Measurements from ENCODE around the gene HOXA5. TPM values are rescaled to one million over a fixed set of nuclear protein-coding genes. Genes with fewer than 3 reads are reported as not detected.

Gene HOXA5
- total RNA-seq, 1 experiment from 2014 or later, result 53.0 TPM

GRCh38 chr7:27129729-27130539 lies 13.5 kb downstream of the HOXA5 start:
- in situ Hi-C loops (cut with HindIII; ENCODE audit: low pct_unique_long_range_greater_than_20kb, low sequenced_read_pairs), result loop anchor here (5.0 kb wide), 1 partner anchor 32 kb away; no protein-coding TSS in a partner anchor
- peak; percentile 28 for DNase-seq (ENCODE audit: low read depth)

DNA sequence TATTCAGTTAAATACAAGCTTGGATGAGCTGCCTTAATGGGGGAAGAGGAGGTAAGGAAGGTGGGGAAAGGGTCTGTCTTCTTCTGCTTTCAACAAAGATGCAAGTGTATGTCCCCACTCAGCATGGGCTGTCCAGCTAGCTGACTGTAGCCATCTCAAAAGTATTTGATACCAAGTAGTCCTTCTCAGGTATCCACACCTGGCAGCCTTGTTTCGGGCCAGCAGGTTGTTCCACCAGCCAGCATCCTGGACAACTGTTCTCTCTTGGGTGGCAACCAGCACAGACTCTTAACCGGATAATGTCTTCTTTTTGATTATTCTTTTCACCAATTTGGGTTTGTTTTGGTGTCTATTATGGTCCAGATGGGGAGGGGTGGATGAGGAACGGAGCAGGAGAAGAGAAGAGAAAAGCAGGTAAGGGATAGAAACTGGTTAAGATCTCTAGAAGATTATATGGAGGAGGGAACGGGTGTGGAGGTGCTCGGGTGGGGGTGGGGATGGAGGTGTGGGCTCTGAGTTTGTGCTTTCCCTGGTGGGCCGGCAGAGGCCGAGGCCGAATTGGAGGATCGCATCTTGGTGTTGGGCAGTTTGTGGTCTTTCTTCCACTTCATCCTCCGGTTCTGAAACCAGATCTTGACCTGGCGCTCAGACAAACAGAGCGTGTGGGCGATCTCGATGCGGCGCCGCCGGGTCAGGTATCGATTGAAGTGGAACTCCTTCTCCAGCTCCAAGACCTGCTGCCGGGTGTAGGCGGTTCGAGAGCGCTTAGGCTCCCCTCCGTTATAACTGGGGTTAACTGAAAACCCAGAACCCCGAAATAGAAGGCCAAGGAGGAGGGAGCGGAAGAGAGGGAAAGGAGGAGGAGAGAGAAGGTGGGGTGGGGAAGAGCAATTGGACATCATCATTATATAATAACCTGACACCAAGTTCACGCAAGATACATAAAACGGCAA lies 14.4 kb downstream of the HOXA5 start:
- in situ Hi-C loops (cut with HindIII; ENCODE audit: low pct_unique_long_range_greater_than_20kb, low sequenced_read_pairs), result loop anchor here (5.0 kb wide), 1 partner anchor 33 kb away; no protein-coding TSS in a partner anchor
- peak; percentile 74 for DNase-seq (ENCODE audit: low read depth)

- DNase-seq (ENCODE audit: low read depth), result peak; percentile 61
- in situ Hi-C loops (cut with HindIII; ENCODE audit: low pct_unique_long_range_greater_than_20kb, low sequenced_read_pairs), result loop anchor here (5.0 kb wide), 1 partner anchor 34 kb away; no protein-coding TSS in a partner anchor
Observed at GRCh38 chr7:27128034-27128433, 15.4 kb downstream of the HOXA5 start.

- peak; percentile 59 for DNase-seq (ENCODE audit: low read depth)
- in situ Hi-C loops (cut with HindIII; ENCODE audit: low pct_unique_long_range_greater_than_20kb, low sequenced_read_pairs), result loop anchor here (5.0 kb wide), 1 partner anchor 36 kb away; no protein-coding TSS in a partner anchor
Observed at GRCh38 chr7:27126596-27127327, 16.7 kb downstream of the HOXA5 start.

DNA sequence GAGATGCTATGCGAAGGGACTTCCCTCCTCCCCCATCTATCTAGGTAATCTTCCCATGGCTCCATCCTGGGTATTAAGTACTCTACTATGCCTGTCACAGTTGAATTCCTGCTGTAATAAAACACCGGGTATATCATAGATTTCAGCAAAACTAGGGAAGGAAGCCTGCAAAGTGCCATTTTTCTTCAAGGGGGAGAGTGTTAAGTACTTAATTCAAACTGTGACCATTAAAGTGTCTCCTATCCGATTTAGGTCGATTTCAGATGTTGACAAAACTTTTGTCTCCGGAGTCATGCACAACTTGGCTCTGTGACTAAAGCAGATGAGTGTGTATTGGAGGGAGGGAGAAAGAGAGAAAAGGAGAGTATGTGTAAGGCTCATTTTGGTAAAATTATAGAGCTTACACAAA lies 17.5 kb downstream of the HOXA5 start:
- in situ Hi-C loops (cut with HindIII; ENCODE audit: low pct_unique_long_range_greater_than_20kb, low sequenced_read_pairs), result loop anchor here (5.0 kb wide), 1 partner anchor 36 kb away; no protein-coding TSS in a partner anchor
- peak; percentile 84 for DNase-seq (ENCODE audit: low read depth)

GRCh38 chr7:27124902-27125689 lies 18.4 kb downstream of the HOXA5 start:
- in situ Hi-C loops (cut with HindIII; ENCODE audit: low pct_unique_long_range_greater_than_20kb, low sequenced_read_pairs), result loop anchor here (5.0 kb wide), 1 partner anchor 37 kb away; no protein-coding TSS in a partner anchor
- DNase-seq (ENCODE audit: low read depth), result peak; percentile 73

- in situ Hi-C loops (cut with HindIII; ENCODE audit: low pct_unique_long_range_greater_than_20kb, low sequenced_read_pairs), result no loop called here
Observed at GRCh38 chr7:27124096-27124901, 19.2 kb downstream of the HOXA5 start.

GRCh38 chr7:27123477-27124053 lies 19.9 kb downstream of the HOXA5 start:
- in situ Hi-C loops (cut with HindIII; ENCODE audit: low pct_unique_long_range_greater_than_20kb, low sequenced_read_pairs), result no loop called here
- peak; percentile 49 for DNase-seq (ENCODE audit: low read depth)

More at GRCh38 chr7:27124096-27124901, 19.2 kb downstream of the HOXA5 start:
- peak; percentile 78 for DNase-seq (ENCODE audit: low read depth)

DNA sequence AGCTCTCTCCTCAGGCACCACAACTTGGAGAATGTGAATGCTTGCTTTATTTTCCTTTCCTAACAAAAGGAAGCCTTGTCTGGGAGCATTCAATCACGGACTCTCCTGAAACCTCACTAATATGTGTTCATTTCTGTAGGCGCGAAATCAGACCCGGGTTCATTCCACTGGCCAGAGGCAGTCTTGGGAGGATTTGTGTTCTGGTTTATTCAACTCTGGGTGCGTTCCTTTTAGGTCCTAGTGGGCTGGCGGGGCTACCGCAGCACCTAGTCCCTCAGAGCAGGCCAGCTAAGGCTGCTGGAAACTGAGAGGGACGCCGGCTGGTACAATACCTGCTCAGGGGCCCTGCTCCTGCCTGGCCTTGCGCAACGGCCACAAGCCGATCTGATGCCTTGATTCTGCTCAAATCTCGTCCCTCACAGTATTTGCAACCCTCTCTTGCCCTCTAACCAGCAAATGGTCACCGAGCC lies 20.4 kb downstream of the HOXA5 start:
- peak; percentile 55 for DNase-seq (ENCODE audit: low read depth)
- in situ Hi-C loops (cut with HindIII; ENCODE audit: low pct_unique_long_range_greater_than_20kb, low sequenced_read_pairs), result no loop called here

GRCh38 chr7:27122077-27122910 lies 21.2 kb downstream of the HOXA5 start:
- DNase-seq (ENCODE audit: low read depth), result peak; percentile 79
- in situ Hi-C loops (cut with HindIII; ENCODE audit: low pct_unique_long_range_greater_than_20kb, low sequenced_read_pairs), result no loop called here

DNA sequence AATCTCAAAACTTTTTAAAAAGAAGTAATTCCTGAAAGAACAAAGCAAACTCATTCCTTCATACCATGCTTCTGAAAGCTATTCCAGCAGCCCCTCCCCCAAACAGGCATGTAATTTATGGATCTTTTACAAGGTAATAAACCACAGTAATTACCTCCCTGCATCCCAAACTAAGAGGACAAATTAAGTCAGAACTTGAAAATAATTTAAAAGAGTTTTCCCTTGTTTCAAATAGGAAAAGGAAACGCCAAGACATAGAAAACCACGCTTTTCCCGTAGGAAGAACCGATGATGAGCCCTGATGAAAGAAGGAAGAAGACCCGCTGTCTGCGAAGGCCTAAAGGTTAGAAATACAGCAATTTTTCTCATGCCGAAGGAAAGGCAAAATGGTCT lies 21.8 kb downstream of the HOXA5 start:
- in situ Hi-C loops (cut with HindIII; ENCODE audit: low pct_unique_long_range_greater_than_20kb, low sequenced_read_pairs), result no loop called here
- DNase-seq (ENCODE audit: low read depth), result no peak

DNA sequence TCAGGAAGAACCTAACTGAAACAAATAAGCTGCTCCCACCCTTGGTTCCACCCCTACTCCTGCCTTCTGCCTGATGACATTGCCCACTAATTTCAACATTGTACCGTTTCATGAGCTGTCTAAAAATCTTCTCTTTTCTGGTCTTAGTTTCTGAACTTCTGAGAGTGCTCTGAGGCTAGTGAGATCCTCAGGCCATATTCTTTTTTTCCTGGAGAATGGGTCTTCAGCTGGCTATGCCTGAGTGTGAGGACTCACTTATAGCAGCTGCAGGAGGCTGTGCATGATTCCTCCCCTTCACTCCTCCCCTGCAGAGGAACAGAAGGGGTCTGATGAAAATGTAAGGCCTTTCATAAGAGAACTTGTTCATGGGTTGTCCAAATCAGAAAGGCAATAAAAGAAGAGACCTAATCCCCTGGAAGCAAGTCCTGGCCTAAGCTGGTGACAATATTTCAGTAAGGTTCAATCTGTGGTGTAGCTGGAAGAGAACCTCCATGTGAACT lies 24.0 kb downstream of the HOXA5 start:
- DNase-seq (ENCODE audit: low read depth), result no peak
- in situ Hi-C loops (cut with HindIII; ENCODE audit: low pct_unique_long_range_greater_than_20kb, low sequenced_read_pairs), result no loop called here

DNA sequence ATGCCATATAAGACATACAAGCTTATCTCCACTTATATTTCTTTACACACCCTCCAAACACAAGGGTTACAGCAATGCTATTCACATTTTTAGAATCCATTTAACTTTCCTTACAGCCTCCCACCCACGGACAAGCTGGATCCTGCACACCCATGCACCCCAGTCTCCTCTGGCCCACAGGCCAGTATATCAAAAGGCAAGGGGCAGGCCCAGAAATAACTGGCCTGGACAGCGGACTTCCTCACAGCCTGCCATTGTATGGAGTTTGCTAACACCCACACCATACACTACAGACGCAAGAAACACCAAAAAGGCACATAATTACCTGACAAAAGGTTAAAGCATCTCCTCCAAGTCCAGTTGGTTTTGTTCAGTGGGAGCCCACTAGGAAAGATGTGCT lies 24.9 kb downstream of the HOXA5 start:
- in situ Hi-C loops (cut with HindIII; ENCODE audit: low pct_unique_long_range_greater_than_20kb, low sequenced_read_pairs), result no loop called here
- DNase-seq (ENCODE audit: low read depth), result no peak

DNA sequence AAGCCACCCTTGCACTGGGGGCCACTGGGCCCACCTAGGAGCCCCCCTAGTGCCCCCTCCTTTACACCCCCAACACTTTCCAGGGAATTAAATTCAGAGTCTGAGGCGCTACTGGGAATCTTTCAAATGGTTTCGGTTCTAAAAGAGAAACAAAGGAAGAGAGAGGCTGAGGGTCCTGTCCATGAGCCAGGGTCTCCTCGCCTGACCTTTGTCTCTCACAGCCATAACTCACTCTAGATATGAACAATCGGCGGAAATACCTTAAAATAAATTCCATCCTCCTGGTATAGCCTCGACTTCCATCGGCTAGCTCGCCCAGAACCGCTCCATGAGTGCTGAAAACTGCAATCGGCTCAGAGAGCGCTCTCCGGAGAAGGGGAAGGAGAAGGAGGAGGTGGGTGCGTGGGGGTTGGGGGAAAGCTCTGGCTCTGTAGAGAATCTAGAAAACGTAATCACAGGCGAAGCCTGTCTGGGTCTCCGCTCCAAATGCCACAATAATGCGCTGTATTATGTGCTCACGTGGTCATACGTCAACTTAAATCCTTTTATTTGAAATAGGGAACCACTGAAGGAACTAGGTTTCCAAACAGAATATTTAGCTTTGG lies 25.5 kb downstream of the HOXA5 start:
- DNase-seq (ENCODE audit: low read depth), result peak; percentile 80
- in situ Hi-C loops (cut with HindIII; ENCODE audit: low pct_unique_long_range_greater_than_20kb, low sequenced_read_pairs), result no loop called here
